Measurements from ENCODE around the gene ZNF337. TPM values are rescaled to one million over a fixed set of nuclear protein-coding genes. Genes with fewer than 3 reads are reported as not detected.

Gene ZNF337
- total and polyA plus RNA-seq, 2 of the 13 experiments (the other 11 are each of a cell fraction or from before 2014, with no cell fraction given) = 17.0 to 19.6 TPM

DNA sequence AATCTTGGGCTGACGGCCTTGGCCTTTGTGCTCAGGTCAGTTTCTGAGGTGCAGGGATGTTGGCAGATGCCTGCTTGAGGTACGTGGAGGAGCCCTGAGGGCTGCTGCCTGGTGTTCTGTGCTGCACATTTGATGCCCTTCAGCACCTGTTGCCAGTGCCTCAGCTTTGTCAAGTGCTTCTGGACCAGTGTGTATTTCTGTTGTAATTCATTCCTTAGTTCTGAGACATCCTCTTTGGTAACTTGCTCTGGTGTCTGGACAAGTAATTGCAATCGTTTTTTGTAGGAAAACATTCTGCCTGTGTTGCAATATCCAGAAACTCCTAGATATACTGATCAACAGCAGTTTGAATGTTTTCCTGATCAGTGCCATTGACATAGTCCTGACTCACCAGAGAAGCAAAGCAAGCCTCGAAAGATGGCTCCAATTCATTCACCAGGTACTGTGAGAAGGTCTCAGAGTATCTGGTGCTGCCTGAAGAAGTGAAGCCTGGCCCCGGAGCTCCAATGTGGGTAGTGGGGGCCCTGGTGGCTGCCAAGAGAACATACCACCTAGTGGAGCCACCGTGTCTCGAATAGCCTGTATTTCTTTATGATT is 26.7 kb downstream of the ZNF337 start (continued):
- TF ChIP-seq, protein P1, sequence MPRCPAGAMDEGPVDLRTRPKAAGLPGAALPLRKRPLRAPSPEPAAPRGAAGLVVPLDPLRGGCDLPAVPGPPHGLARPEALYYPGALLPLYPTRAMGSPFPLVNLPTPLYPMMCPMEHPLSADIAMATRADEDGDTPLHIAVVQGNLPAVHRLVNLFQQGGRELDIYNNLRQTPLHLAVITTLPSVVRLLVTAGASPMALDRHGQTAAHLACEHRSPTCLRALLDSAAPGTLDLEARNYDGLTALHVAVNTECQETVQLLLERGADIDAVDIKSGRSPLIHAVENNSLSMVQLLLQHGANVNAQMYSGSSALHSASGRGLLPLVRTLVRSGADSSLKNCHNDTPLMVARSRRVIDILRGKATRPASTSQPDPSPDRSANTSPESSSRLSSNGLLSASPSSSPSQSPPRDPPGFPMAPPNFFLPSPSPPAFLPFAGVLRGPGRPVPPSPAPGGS (CRISPR knock-in tag; IDR thresholded peaks at IDR 0.05) = no peak
- TF ChIP-seq ZMYM2 (CRISPR knock-in tag; IDR thresholded peaks at IDR 0.05) (no peak), BCL6 (CRISPR knock-in tag; IDR thresholded peaks at IDR 0.05) (0 out of 2 replicates have a peak, but pooled peaks have one; percentile 34), SAP130 (CRISPR knock-in tag; IDR thresholded peaks at IDR 0.05; ENCODE audit: low read depth) (peak; percentile 21; the same call in 1 of the 2 replicates), ZNF34 (CRISPR knock-in tag; IDR thresholded peaks at IDR 0.05; ENCODE audit: borderline replicate concordance) (no peak), THAP11 (CRISPR knock-in tag; IDR thresholded peaks at IDR 0.05) (no peak), RAD51 (IDR thresholded peaks at IDR 0.05; ENCODE audit: borderline replicate concordance) (no peak), FOXP4 (CRISPR knock-in tag; IDR thresholded peaks at IDR 0.05) (no peak), ELF4 (CRISPR knock-in tag; IDR thresholded peaks at IDR 0.05; ENCODE audit: borderline replicate concordance) (no peak), ATF2 (CRISPR knock-in tag; IDR thresholded peaks at IDR 0.05) (0 out of 2 replicates have a peak, but pooled peaks have one; percentile 12), ZNF558 (CRISPR knock-in tag; IDR thresholded peaks at IDR 0.05; ENCODE audit: borderline replicate concordance) (no peak), REL (CRISPR knock-in tag; conservative IDR thresholded peaks at IDR 0.05) (no peak), AGO1 (IDR thresholded peaks at IDR 0.05; ENCODE audit: low read depth, low read length, poor library complexity, severe bottlenecking) (no peak), CREM (IDR thresholded peaks at IDR 0.05) (no peak), CREM (CRISPR knock-in tag; IDR thresholded peaks at IDR 0.05) (no peak), SIX4 (CRISPR knock-in tag; IDR thresholded peaks at IDR 0.05) (no peak), CEBPG (CRISPR knock-in tag; IDR thresholded peaks at IDR 0.05) (peak; percentile 72), BORCS8-MEF2B (CRISPR knock-in tag; IDR thresholded peaks at IDR 0.05) (no peak), DMAP1 (CRISPR knock-in tag; IDR thresholded peaks at IDR 0.05) (no peak), ZBTB20 (CRISPR knock-in tag; IDR thresholded peaks at IDR 0.05; ENCODE audit: borderline replicate concordance, low read depth) (no peak), ZNF383 (CRISPR knock-in tag; IDR thresholded peaks at IDR 0.05; ENCODE audit: borderline replicate concordance) (0 out of 2 replicates have a peak, but pooled peaks have one; percentile 58), TCF7L2 (IDR thresholded peaks at IDR 0.05; ENCODE audit: low read depth, low read length) (no peak), HMGA1 (CRISPR knock-in tag; conservative IDR thresholded peaks at IDR 0.05) (no peak), CBX1 (IDR thresholded peaks at IDR 0.05; ENCODE audit: low read depth) (no peak), SRSF4 (IDR thresholded peaks at IDR 0.05; ENCODE audit: low read depth, low read length, poor library complexity, severe bottlenecking) (no peak), POLR2G (IDR thresholded peaks at IDR 0.05; ENCODE audit: low read depth, low read length) (no peak)
- TF ChIP-seq, protein P2, sequence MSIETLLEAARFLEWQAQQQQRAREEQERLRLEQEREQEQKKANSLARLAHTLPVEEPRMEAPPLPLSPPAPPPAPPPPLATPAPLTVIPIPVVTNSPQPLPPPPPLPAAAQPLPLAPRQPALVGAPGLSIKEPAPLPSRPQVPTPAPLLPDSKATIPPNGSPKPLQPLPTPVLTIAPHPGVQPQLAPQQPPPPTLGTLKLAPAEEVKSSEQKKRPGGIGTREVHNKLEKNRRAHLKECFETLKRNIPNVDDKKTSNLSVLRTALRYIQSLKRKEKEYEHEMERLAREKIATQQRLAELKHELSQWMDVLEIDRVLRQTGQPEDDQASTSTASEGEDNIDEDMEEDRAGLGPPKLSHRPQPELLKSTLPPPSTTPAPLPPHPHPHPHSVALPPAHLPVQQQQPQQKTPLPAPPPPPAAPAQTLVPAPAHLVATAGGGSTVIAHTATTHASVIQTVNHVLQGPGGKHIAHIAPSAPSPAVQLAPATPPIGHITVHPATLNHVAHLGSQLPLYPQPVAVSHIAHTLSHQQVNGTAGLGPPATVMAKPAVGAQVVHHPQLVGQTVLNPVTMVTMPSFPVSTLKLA (IDR thresholded peaks at IDR 0.05) = no peak
